ENCODE results near the gene GCH1. TPM values are rescaled to one million over a fixed set of nuclear protein-coding genes. Genes with fewer than 3 reads are reported as not detected.

The GCH1 gene
- polyA plus RNA-seq, 3 donors = 55.3 to 68.6 (median 63.3) TPM

GRCh38 chr14:54882521-54882920 is 20.1 kb downstream of the GCH1 start:
- Histone ChIP-seq H3K79me2 (ENCODE audit: insufficient read depth, low read length) (peaks cover 67% of the 10 kb centered on the region), H3K4me2 (replicated peaks; ENCODE audit: extremely low read depth, low read length, poor library complexity, severe bottlenecking) (peak overlapping the region; percentile 83), H3K27me3 (ENCODE audit: control insufficient read depth in 2 of 2, insufficient read depth in 2 of 2, low read length in 2 of 2) (no peaks in the 10 kb centered on the region), H4K20me1 (ENCODE audit: insufficient read depth, low read length) (peaks cover 93% of the 10 kb centered on the region), H3K4me3 (replicated peaks in 1 of 3; ENCODE audit: low read depth in 2 of 3, low read length in 3 of 3) (peak overlapping the region in 1 of 3 experiments; percentile 82), H3K9ac (ENCODE audit: insufficient read depth, low read length, poor library complexity, severe bottlenecking) (no peak overlapping the region), H3K27ac (ENCODE audit: low read depth in 1 of 2, low read length in 2 of 2) (peak overlapping the region in 1 of 2 donors; percentile 79), H3K9me3 (replicated peaks in 1 of 2; ENCODE audit: control insufficient read depth in 1 of 2, insufficient read depth in 1 of 2, low read length in 2 of 2) (no peaks in the 10 kb centered on the region), H3K36me3 (replicated peaks in 1 of 2; ENCODE audit: control insufficient read depth in 1 of 2, insufficient read depth in 2 of 2, low read length in 2 of 2) (peaks cover 5 to 37% of the 10 kb centered on the region in 2 donors), H2AFZ (ENCODE audit: insufficient read depth, low read depth, low read length, poor library complexity, severe bottlenecking) (no peak overlapping the region), H3K4me1 (ENCODE audit: control insufficient read depth in 1 of 2, insufficient read depth in 2 of 2, low read length in 2 of 2) (peaks cover 18 to 24% of the 10 kb centered on the region in 2 donors)
- Mint-ChIP-seq H3K4me1 (peaks cover 40% of the 10 kb centered on the region), H3K27me3 (ENCODE audit: low read depth in 3 of 3) (peaks cover 0 to 3% (median 0%) of the 10 kb centered on the region in 3 donors), H3K4me3 (peak overlapping the region in 1 of 2 donors; percentile 87), H3K9me3 (no peaks in the 10 kb centered on the region), H3K27ac (peak overlapping the region; percentile 37 to 90 (median 88)), H3K36me3 (peaks cover 36 to 46% of the 10 kb centered on the region in 2 donors)
- DNase-seq = no peak
- no CpG with 5 or more reads among the region's 6 CpGs for WGBS (ENCODE audit: insufficient coverage)
- intact Hi-C loops (cut with micrococcal nuclease) = no loop called here
- no peak for TF ChIP-seq CTCF (IDR thresholded peaks at IDR 0.05)

- no CpG with 5 or more reads among the region's 5 CpGs for WGBS (ENCODE audit: insufficient coverage)
- peak overlapping the region; percentile 83 for H3K4me2 ChIP-seq (replicated peaks; ENCODE audit: extremely low read depth, low read length, poor library complexity, severe bottlenecking)
These were observed 20.7 kb downstream of the GCH1 start for GRCh38 chr14:54881761-54882401.

More at GRCh38 chr14:54881761-54882401, 20.7 kb downstream of the GCH1 start:
- peak in 1 of 3 donors; percentile 20 for DNase-seq
- Histone ChIP-seq H3K79me2 (ENCODE audit: insufficient read depth, low read length) (peaks cover 63% of the 10 kb centered on the region), H3K9ac (ENCODE audit: insufficient read depth, low read length, poor library complexity, severe bottlenecking) (peak overlapping the region; percentile 38), H4K20me1 (ENCODE audit: insufficient read depth, low read length) (peaks cover 93% of the 10 kb centered on the region), H3K9me3 (replicated peaks in 1 of 2; ENCODE audit: control insufficient read depth in 1 of 2, insufficient read depth in 1 of 2, low read length in 2 of 2) (no peaks in the 10 kb centered on the region), H3K4me1 (ENCODE audit: control insufficient read depth in 1 of 2, insufficient read depth in 2 of 2, low read length in 2 of 2) (peaks cover 18 to 24% of the 10 kb centered on the region in 2 donors), H3K27me3 (ENCODE audit: control insufficient read depth in 2 of 2, insufficient read depth in 2 of 2, low read length in 2 of 2) (no peaks in the 10 kb centered on the region), H3K36me3 (replicated peaks in 1 of 2; ENCODE audit: control insufficient read depth in 1 of 2, insufficient read depth in 2 of 2, low read length in 2 of 2) (peaks cover 5 to 32% of the 10 kb centered on the region in 2 donors), H2AFZ (ENCODE audit: insufficient read depth, low read depth, low read length, poor library complexity, severe bottlenecking) (peak overlapping the region; percentile 2), H3K27ac (ENCODE audit: low read depth in 1 of 2, low read length in 2 of 2) (peak overlapping the region; percentile 46 to 79), H3K4me3 (replicated peaks in 1 of 3; ENCODE audit: low read depth in 2 of 3, low read length in 3 of 3) (peak overlapping the region; percentile 46 to 92 (median 82))
- Mint-ChIP-seq H3K4me3 (peak overlapping the region; percentile 87 to 95), H3K27me3 (ENCODE audit: low read depth in 3 of 3) (peaks cover 0 to 3% (median 0%) of the 10 kb centered on the region in 3 donors), H3K27ac (peak overlapping the region; percentile 74 to 95 (median 90)), H3K4me1 (peaks cover 37% of the 10 kb centered on the region), H3K36me3 (peaks cover 33 to 46% of the 10 kb centered on the region in 2 donors), H3K9me3 (no peaks in the 10 kb centered on the region)
- TF ChIP-seq CTCF (IDR thresholded peaks at IDR 0.05) = no peak
- intact Hi-C loops (cut with micrococcal nuclease) = no loop called here
